Left lung (tissue), 10 donors: Measurements from ENCODE around the gene KRTAP12-4. TPM values are rescaled to one million over a fixed set of nuclear protein-coding genes. Genes with fewer than 3 reads are reported as not detected.
"Not testable (repeated sequence)": the region's sequence is repeated elsewhere in the genome, so short reads cannot be mapped to it uniquely, and the experiment has no call there.

Experiments used
- ATAC-seq: fragments of 200-7000 bp; cut with Tn5 transposase; one replicate; pipeline ENCODE4 v1.9.1; 2020; ENCODE audit warnings: moderate library complexity
- DNase-seq, 4 donors: peaks; one replicate each; pipeline ENCODE4 v3.0.0-alpha.2; 2013 to 2020
- H3K27ac ChIP-seq, 2 donors: fragments of 200-600 bp; sonication (generic) in 1 of 2; one replicate each; pipeline versions ENCODE4 v1.5.0 to v1.8.0; 2020 to 2021
- H3K27me3 ChIP-seq, 2 donors: fragments of 200-600 bp; sonication (generic) in 1 of 2; one replicate each; pipeline versions ENCODE4 v1.5.0 to v1.8.0; 2020 to 2021
- H3K36me3 ChIP-seq, 2 donors: fragments of 200-600 bp; sonication (generic) in 1 of 2; one replicate each; pipeline versions ENCODE4 v1.5.0 to v1.8.0; 2020 to 2021
- H3K4me1 ChIP-seq, 2 donors: fragments of 200-600 bp; one replicate each; pipeline ENCODE4 v1.8.0; 2021
- H3K4me3 ChIP-seq, 2 donors: fragments of 200-600 bp; sonication (generic) in 1 of 2; one replicate each; pipeline versions ENCODE4 v1.5.0 to v1.8.0; 2020 to 2021; ENCODE audit warnings: mild to moderate bottlenecking in 1 of 2
- H3K9me3 ChIP-seq, 2 donors: fragments of 200-600 bp; sonication (generic) in 1 of 2; one replicate each; pipeline versions ENCODE4 v1.5.0 to v1.8.0; 2020 to 2021
- CTCF ChIP-seq, 2 donors: fragments of 200-600 bp; sonication (generic) in 1 of 2; IDR thresholded peaks; one replicate each; pipeline versions ENCODE4 v1.5.0 to v1.8.0; 2021; ENCODE audit warnings: antibody characterized with exemption in 2 of 2
- intact Hi-C, 2 donors: fragments of 100-400 bp; cut with DNase I; formaldehyde crosslinking; loops; one replicate each; pipeline versions ENCODE4 v1.11.2 to v1.14.2; 2022
- polyA plus RNA-seq, 6 donors: library from polyadenylated mRNA; unstranded; fragments of 120-200 nt; gene quantifications; one replicate each; pipeline ENCODE4 v1.2.1, GENCODE V29; 2013; ENCODE audit not compliant: insufficient read length in 6 of 6
- total RNA-seq, 2 donors: library from RNA; stranded (reverse); fragmentation: NEBNext Ultra II Directional; extraction: Animal tissue kit (Norgen Biotek cat#: 25700); gene quantifications; one replicate each; pipeline ENCODE4 v1.2.1, GENCODE V29; 2021
- donor health status: DM: no; HTN: yes; CAD: no.
- donor health status: DM: no; HTN: no; CAD: no.

Gene KRTAP12-4
- total and polyA plus RNA-seq, 8 donors: not detected

GRCh38 chr21:44628707-44629391, 25.6 kb downstream of the KRTAP12-4 start:
- peaks cover 0 to 26% of the 10 kb centered on the region in 2 donors for H3K27me3 ChIP-seq
- no peaks in the 10 kb centered on the region for H3K36me3 ChIP-seq
- intact Hi-C loops: no loop called here
- H3K27ac ChIP-seq: no peak overlapping the region
- ATAC-seq: no peak
- peak in 1 of 4 donors; percentile 39 for DNase-seq
- peaks cover 3 to 37% of the 10 kb centered on the region in 2 donors for H3K9me3 ChIP-seq
- no peaks in the 10 kb centered on the region for H3K4me1 ChIP-seq
- TF ChIP-seq CTCF (IDR thresholded peaks at IDR 0.05): no peak
- no peak overlapping the region for H3K4me3 ChIP-seq

GRCh38 chr21:44627831-44628233, 26.6 kb downstream of the KRTAP12-4 start:
- Histone ChIP-seq H3K9me3 (peaks cover 3 to 47% of the 10 kb centered on the region in 2 donors), H3K27me3 (peaks cover 0 to 26% of the 10 kb centered on the region in 2 donors)
- intact Hi-C loops, H3K27ac ChIP-seq, H3K36me3 ChIP-seq, H3K4me1 ChIP-seq, H3K4me3 ChIP-seq, ATAC-seq: not testable (repeated sequence)
- peak in 1 of 4 donors; percentile 34 for DNase-seq

GRCh38 chr21:44627181-44627822, 27.2 kb downstream of the KRTAP12-4 start:
- H3K4me3 ChIP-seq, ATAC-seq, H3K27ac ChIP-seq, intact Hi-C loops, H3K36me3 ChIP-seq, H3K4me1 ChIP-seq: not testable (repeated sequence)
- DNase-seq: peak in 1 of 4 donors; percentile 39
- Histone ChIP-seq H3K27me3 (peaks cover 0 to 26% of the 10 kb centered on the region in 2 donors), H3K9me3 (peaks cover 3 to 43% of the 10 kb centered on the region in 2 donors)

- ATAC-seq (no peak), DNase-seq (peak in 1 of 4 donors; percentile 31)
- peaks cover 3 to 37% of the 10 kb centered on the region in 2 donors for H3K9me3 ChIP-seq
- H3K4me1 ChIP-seq: no peaks in the 10 kb centered on the region
- peaks cover 0 to 26% of the 10 kb centered on the region in 2 donors for H3K27me3 ChIP-seq
- no peak within 1 kb of the TSS for H3K27ac ChIP-seq
- H3K4me3 ChIP-seq: no peak within 1 kb of the TSS
- no peak for TF ChIP-seq CTCF (IDR thresholded peaks at IDR 0.05)
- intact Hi-C loops: no loop called here
- no peaks in the 10 kb centered on the region for H3K36me3 ChIP-seq
These were observed 27.8 kb downstream of the KRTAP12-4 start, which contains the start of gene KRTAP10-9 for GRCh38 chr21:44626673-44627143. Gene KRTAP10-9 (plus strand): TSS chr21:44627093. CDS start chr21:44627172, 79 bp downstream.

DNA sequence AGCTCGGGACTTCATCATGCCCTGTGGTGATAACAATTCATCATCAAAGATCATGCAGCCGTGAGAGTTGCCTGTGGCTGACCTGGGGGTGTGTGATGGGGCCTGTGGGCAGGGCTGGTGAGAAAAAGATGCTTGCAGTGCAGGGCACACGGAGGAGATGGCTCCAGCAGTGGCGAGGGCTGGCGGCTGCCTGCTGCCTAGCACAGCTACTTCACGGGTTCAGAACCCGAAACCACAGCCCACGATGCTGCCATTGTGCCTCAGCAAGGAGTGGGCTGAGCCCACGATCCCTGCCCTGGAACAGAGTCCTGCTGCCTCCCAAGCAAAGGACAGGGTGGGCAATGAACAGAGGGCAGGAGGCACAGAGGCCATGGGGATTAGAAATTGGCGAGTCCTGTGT, 28.2 kb downstream of the KRTAP12-4 start:
- no peaks in the 10 kb centered on the region for H3K36me3 ChIP-seq
- no peak for TF ChIP-seq CTCF (IDR thresholded peaks at IDR 0.05)
- H3K27me3 ChIP-seq: peaks cover 0 to 26% of the 10 kb centered on the region in 2 donors
- no peaks in the 10 kb centered on the region for H3K4me1 ChIP-seq
- DNase-seq (peak in 1 of 4 donors; percentile 64), ATAC-seq (no peak)
- intact Hi-C loops: no loop called here
- H3K27ac ChIP-seq: no peak overlapping the region
- peaks cover 3 to 33% of the 10 kb centered on the region in 2 donors for H3K9me3 ChIP-seq
- H3K4me3 ChIP-seq: no peak overlapping the region

- Histone ChIP-seq H3K27ac (no peak overlapping the region), H3K4me1 (no peaks in the 10 kb centered on the region), H3K27me3 (peaks cover 0 to 26% of the 10 kb centered on the region in 2 donors), H3K9me3 (peaks cover 3 to 32% of the 10 kb centered on the region in 2 donors), H3K36me3 (no peaks in the 10 kb centered on the region), H3K4me3 (no peak overlapping the region)
- no peak for TF ChIP-seq CTCF (IDR thresholded peaks at IDR 0.05)
- no peak for DNase-seq
- ATAC-seq: no peak
- intact Hi-C loops: no loop called here
These were observed 28.7 kb downstream of the KRTAP12-4 start for GRCh38 chr21:44625756-44626155.
